Bone marrow (tissue), 2 donors: ENCODE data around the gene CA7.
"Not testable (repeated sequence)": the region's sequence is repeated elsewhere in the genome, so short reads cannot be mapped to it uniquely, and the experiment has no call there.

Experiments used
- DNase-seq, 2 donors: peaks; one replicate each; lab custom pipeline; 2025; lab: John Stamatoyannopoulos, UW

Gene CA7

DNA sequence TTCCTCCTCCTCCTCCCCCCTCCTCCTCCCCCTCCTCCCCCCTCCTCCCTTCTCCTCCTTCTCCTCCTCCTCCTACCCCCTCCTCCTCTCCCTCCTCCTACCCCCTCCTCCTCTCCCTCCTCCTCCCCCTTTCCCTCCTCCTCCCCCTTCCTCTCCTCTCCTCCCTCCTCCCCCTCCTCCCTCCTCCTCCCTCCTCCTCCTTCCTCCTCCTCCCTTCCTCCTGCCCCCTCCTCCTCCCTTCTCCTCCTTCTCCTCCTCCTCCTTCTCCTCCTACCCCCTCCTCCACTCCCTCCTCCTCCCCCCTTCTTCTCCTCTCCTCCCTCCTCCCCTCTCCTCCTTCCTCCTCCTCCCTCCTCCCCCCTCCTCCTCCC is 29.5 kb downstream of the CA7 start:
- DNase-seq: no peak

DNA sequence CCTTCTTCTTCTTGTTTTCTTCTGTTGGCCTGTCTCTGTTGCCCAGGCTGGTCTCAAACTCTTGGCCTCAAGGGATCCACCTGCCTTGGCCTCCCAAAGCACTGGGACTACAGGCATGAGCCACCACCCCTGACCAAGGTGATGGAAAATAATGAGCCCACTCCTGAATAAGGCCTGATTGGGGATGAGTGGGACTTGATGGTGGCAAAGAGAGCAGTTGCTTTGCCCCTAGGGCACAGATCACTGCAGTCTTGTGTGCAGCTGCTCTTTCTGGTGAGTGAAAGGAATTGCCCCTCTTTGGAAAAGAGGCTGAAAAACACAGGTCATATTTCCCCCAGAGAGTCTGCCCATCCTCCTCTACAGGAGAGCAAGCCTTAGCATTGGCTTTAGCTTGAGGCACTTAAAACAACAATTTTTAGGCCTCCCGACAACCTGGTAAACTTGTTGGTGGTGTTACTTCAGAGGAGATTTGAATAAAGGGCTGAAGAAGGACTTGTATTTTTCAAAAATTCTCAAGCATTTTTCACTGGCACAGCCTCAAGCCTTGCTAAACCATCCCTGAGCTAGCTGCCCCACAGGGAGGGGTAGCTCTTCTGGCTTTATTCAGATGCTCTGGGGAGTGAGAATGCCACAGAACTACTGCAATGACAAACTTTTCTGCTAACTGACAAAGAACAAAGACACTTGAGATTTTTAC is 30.0 kb downstream of the CA7 start:
- no peak for DNase-seq

DNA sequence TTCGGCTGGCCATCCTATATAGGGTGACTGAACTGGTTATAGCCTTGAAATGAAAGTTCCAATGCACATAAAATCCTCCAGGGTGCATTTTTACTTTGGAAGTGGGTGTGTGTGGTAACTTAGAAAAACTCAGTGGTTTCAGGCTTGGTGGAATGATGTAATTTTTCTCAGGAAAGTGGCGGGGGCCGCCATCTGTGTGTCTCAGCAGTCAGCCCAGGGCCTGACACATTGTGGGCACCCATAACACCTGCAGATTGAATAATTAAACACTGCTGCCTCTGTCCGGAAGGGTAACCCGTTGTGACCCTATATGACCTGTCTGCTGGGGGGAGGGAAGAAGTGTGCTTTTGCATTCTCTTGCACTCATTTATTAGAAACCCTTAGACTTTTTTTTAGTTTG is 33.9 kb downstream of the CA7 start:
- no peak for DNase-seq

DNA sequence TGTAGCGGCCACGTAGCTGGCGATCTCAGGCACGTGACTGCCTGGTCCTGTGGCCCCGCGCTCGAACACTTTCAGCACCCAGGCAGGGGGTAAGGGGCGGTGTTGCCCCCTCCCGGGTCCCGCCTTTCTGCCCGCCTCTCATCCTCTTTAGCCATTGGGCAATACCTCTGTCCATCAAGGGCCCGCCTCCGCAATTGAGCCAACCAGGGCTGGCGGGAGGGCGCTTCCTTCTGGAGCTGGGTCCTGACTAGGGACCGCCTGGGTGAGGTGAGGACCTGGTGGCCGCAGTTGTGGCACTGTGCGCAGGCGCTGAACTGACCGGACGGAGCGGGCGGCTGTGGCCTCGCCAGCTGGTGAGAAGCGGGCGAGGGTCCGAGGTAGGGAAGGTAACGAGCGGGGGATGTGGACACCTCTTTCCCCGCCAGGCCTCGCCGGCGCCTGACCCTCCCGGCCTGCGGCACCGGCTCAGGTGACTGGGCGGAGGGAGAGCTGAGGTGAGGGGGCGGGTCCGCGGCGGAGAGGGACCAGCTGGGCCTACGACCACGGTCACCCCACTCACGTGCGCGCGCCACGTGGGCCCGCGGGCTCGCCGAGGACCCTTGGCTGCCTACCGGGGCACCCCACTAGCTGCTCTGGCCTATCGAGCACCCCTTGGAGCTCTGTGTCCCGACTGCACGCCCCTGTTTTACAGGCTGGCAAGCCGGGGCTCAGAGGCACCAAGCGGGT is 36.2 kb downstream of the CA7 start, which contains the start of gene PDP2:
Gene PDP2 (plus strand): TSS at position 228 of the 726 bp plus-strand sequence. CDS start 3,770 bp downstream, outside the sequence.
- DNase-seq: peak; percentile 60 to 63

DNA sequence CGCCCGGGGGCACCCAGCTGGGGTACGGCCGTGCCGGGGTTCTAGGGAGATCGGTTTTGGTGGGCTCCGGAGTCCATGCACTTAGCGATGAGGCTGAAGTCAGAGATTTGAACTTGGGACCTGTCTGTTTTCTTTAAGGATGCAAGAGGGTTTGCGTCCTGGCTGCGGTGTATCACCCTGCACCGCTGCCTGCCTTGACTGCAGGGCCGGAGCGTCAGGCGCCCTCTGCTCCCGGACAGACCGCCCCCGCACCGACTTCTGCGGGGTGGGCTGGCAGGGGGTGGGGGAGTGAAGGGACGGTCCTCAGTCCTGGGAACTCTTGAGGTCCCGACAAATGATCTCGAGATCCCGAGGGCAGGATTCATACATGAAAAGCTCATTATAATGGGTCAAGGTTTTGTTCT is 36.8 kb downstream of the CA7 start:
- no peak for DNase-seq

DNA sequence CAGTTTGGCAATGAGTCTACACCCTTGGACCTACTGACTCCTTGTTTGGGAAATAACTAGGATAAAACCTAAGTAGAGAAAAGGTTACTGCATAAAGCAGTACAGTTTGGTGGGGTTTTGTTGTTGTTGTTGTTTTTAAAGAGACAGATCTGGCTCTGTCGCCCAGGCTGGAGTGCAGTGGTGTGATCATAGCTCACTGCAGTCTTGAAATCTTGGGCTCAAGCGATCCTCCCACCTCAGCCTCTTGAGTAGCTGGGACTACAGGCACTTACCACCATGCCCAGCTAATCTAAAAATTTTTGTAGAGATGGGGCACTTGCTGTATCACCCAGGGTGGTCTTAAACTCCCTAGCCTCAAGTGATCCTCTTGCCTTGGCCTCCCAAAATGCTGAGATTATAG is 37.3 kb downstream of the CA7 start:
- no peak for DNase-seq

DNA sequence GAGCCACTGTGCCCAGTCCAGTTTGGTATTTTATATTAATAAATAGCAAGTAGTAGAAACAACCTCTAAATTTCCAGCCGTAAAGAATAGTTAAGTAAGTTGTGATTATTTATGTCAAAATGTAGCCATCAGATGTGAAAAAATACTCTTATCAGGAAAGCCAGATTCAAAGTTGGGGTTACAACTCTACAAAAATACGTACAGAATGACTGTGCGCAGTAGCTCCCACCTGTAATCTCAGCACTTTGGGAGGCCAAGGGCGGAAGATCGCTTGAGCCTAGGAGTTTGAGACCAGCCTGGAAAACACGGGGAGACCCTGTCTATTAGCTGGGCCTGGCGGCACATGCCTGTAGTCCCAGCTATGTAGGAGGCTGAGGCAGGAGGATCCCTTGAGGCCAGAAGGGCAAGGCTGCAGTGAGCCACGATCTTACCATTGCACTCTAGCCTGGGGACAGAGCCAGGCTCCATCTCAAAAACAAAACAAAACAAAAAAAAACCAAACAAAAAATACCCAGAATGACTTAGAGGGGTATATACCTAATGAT is 37.8 kb downstream of the CA7 start:
- DNase-seq: no peak

DNA sequence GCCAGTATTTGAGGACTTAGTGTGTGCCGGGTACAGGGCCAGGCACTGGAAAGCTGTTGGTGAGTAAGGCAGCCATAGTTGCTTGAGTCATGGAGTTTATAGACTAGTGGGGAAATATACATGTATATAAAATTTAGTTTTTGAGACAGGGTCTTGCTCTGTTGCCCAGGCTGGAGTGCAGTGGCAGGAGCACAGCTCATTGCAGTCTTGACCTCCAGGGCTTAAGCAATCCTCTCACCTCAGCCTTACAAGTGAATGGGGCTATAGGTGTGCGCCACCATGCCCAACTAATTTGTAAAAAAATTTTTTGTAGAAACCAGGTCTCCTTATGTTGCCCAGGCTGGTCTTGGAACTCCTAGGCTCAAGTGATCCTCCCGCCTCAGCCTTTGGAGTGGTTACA is 38.5 kb downstream of the CA7 start:
- DNase-seq: no peak

DNA sequence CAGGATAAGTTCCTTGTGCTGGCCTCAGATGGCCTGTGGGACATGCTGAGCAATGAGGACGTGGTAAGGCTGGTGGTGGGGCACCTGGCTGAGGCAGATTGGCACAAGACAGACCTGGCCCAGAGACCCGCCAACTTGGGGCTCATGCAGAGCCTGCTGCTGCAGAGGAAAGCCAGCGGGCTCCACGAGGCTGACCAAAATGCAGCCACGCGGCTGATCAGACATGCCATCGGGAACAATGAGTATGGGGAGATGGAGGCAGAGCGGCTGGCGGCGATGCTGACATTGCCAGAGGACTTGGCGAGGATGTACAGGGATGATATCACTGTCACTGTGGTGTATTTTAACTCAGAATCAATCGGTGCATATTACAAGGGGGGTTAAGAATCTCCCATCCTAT is 41.3 kb downstream of the CA7 start:
- no peak for DNase-seq

DNA sequence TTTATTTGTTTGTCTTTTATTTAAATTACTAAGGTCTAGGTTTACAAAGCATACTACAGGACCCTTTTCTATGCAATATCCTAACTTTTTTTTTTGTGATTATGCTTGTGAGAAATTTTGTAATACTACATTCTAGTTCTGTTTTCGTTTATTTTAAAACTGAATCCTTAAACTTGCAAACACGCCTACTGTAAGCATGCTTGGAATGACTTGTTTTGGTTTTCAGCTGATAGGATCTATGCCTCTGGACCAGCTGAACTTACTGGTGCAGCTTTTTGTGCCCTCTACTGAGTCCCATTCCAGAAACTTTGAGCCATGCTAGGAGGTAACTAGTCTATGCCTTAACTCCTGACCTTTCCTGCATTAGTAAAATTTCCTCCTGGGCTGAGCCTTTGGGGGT is 42.1 kb downstream of the CA7 start:
- DNase-seq: no peak

DNA sequence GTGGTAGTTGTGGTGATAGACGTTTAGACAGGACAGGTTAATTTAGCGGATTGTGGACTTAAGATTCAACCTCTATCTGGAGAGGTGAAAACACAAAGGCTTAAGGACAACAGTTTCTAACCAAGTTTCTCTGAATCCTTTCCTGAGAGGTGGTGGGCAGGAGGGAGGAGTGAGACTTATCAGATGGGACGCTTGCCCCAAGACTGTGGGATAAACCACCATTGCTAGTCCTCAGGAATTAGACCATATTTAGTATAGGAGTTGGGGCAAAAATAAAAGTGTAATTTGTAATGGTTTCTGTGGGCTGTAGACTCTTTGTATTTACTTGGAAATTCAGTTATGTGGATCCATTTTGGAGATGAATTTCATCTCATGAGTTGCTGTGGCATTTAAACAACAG is 42.7 kb downstream of the CA7 start:
- no peak for DNase-seq

DNA sequence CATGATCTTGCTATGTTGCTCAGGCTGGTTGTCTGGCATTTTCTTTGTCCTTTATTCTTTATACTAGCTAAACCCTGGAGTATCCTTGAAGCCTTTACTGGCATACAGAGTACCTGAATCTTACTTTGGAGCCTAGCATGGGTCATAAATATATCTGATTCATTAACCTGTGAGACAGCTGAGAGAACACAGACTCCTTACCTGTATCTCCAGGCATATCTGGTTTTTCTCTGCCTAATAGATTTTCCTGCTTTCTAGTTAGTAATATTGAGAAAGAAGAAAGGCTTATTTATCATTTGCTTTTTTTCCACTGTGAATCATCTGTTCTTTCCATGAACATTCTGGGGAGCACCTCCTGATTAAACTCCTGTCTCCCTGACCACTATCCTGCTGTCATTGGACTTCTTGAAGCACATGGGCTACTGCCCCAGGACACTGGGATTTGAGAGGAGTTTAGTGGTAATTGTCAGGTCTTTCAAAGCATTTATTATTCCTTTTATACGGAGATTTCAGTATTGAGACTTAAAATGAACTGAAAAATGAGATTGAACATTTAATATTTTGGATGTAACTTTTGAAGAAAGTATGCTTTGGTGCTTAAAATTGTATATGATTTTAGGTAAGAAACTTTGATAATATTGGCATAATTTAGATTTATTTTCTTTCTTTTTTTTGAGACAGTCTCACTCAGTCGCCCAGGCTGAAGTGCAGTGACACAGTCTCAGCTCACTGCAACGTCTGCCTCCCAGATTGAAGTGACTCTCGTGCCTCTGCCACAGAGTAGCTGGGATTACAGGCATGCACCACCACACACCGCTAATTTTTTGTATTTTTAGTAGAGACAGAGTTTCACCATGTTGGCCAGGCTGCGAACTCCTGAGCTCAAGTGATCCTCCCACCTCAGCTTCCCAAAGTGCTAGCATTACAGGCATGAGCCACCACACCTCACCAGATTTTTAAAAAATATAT is 44.7 kb downstream of the CA7 start:
- no peak for DNase-seq

DNA sequence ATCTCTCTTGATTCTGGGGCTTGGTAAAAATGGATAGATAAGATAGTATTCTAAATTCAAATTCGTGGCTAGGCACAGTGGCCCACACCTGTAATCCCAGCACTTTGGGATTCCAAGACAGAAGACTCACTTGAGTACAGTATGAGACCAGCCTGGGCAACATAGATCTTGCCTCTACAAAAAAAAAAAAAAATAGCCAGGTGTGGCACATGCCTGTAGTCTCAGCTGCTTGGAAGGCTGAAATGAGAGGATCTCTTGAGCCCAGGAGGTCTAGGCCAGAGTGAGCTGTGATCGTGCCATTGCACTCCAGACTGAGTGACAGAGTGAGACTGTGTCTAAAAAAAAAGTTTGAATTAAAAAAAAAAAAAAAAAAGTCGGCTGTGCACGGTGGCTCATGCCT is 45.4 kb downstream of the CA7 start:
- DNase-seq: no peak

DNA sequence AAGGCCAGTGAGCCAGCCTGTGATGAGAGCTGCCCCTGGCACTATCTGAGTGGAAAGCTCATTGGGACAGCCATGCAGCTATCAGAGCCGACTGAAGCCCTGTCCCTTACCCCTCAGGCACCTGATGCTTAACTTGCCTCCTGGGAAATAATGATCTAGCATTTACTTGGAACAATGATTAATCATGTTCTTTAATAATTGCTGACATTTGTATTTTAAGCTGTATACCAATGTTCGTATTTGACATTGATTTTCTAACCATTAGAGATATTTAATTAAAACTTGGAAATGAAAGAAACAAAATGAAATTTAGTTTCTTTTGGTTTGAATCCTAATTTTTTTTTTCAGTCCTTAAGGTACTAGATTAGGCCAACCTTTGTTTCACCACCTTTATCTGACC is 46.6 kb downstream of the CA7 start:
- no peak for DNase-seq

DNA sequence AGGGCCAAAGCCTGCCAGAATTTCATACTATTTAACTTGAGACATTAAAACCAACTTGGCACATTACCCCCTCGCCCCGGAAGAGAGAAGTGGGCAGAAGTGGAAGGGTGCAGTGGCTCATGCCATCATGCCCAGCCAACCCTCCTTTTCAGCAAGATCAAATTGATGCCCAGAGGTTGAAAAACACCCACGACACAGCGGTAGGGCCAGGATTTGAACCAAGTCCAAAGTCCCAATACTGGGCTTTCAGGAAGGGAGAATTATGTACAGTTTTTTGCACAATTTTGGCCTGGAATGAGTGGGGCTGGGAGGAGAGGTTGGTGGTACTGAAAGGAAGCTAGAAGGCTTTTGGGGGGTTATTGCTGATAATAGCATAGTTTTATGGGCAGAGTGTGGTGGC is 47.1 kb downstream of the CA7 start:
- DNase-seq: no peak

DNA sequence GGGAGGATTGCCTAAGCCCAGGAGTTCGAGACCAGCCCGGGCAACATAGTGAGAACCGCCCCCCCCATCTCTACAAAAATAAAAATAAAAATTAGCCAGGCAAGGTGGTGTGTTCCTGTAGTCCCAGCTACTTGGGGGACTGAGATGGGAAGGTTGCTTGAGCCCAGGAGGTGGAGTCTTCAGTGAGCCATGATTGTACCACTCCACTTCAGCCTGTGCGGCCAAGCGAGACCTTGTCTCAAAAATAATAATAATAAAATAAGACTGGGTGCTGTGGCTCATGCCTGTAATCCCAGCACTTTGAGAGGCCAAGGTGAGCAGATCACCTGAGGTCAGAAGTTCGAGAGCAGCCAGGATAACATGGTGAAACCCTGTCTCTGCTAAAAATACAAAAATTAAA is 47.6 kb downstream of the CA7 start:
- DNase-seq: no peak

DNA sequence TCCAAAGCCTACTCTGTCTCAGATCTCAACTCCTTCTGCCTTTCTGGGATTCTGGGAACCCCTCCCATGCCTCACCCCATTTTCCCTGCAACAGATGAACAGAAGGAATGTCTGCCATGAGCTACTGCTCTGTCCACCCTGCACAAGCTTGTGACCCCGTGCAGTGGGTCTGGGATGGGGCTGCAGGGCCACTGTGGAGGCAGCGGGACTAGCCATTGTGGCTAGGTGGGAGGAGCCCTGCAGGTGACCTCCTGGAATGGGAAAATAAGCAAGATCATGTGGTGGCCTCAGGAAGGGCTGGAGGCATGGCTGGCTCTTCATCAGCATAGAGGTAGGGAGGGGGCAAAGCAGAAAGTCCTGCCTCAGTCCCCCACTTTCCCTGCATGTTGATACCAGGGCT is 49.8 kb downstream of the CA7 start:
- no peak for DNase-seq

DNA sequence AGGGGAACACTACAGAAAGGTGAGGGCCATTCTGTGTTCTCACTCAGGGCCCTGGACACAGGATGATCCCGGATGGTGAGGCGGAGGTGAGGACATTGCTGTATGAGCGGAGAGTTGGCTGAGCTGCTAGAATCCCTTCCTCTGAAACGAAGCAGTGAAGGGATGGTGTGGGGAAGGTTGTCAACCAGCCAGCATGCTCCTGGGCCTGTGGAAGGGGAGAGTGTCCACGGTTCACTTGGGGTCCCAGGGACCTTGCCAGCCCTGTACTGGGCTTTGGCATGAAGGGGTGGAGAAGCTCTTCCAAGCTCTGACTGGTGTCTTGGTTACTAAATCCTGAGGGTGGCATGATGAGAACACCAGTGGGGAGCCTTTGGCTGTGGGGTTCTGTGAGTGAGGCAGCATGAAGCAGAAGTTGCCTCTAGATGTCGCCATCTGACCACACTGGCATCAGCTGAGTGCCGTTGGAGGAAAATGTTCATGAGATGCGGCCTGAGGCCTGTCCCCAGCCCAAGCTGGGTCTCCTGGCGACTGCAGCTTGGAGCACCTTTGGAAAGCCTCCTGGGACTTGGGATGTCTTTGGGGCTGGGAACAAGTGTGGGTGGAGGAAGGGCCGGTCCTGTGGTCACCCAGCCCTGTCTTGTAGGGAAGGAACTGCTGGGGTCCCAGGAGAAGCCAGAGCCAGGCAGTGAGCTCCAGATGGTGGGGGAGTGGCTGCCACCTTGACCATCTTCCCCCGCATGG is 50.9 kb downstream of the CA7 start:
- peak; percentile 39 to 41 for DNase-seq

DNA sequence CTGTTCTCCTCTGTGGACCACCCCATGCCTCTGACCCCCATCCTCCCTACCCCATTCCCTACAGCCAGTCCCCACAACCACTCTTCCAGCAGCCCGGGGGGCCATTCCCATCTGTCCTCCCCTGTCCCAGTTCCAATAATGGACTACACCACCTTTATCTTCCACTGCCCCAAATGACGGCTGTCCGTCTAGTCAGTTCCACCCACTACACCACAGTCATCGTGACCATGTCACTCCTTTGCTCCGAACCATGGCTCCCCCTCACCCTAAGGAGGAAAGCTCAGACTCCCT is 51.4 kb downstream of the CA7 start:
- DNase-seq: no peak

DNA sequence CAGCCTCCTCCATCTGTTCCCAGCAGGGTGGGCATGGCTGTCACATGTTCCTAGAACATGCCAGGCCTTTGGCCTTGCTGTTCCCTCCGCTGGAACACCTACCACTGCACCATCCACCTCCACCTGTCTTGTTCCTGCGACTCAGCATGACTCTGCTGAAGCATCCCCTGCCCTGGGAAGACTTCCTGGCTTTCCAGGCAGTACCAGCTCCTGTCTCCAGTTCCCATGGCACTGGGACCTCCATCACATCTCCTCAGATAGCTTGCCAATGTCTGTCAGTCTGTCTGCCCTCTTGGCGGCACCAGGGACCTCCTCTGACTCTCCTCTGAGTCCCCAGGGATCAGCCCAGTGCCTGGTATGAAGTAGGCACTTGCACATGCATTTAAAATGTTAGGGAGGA is 51.8 kb downstream of the CA7 start:
- no peak for DNase-seq

DNA sequence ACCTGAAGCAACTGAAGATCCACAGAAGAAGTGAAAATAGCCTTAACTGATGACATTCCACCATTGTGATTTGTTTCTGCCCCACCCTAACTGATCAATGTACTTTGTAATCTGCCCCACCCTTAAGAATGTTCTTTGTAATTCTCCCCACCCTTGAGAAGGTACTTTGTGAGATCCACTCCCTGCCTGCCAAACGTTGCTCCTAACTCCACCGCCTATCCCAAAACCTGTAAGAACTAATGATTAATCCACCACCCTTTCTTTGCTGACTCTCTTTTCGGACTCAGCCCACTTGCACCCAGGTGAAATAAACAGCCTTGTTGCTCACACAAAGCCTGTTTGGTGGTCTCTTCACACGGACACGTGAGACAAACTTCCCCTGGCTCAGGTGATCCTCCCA is 52.5 kb downstream of the CA7 start:
- DNase-seq: not testable (repeated sequence)

DNA sequence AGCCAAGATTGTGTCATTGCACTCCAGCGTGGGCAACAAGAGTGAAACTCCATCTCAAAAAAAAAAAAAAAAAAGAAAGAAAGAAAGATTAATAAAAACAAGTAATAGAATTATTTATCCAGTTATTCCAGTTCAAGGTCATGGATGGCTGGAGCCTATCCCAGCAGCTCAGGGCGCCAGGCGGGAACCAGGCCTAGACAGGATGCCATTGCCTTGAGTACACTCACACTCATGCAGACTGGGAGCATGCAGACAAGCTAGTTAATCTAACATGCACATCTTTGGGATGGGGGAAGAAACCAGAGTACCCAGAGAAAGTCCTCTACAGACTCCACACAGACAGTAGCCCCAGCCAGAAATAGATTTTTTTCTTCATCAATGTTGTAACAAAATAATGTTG is 54.0 kb downstream of the CA7 start:
- no peak for DNase-seq
